ENCODE results near the gene HOXA1. TPM values are rescaled to one million over a fixed set of nuclear protein-coding genes. Genes with fewer than 3 reads are reported as not detected.
A peak's percentile ranks its signal among the peaks of the same experiment; 100 is the strongest.

The HOXA1 gene
- polyA plus RNA-seq, 2 of the 4 experiments (the other 2 are of a cell fraction), result 2.8 to 5.0 TPM

GRCh38 chr7:27064159-27064558, 31.6 kb downstream of the HOXA1 start:
- Histone ChIP-seq H3K4me2 (no peak overlapping the region), H3K27ac (no peak overlapping the region), H3K4me1 (no peaks in the 10 kb centered on the region), H3K9me3 (no peaks in the 10 kb centered on the region), H3K4me3 (no peak overlapping the region)
- CTCF ChIA-PET, result interaction anchor here (0.6 to 1.4 kb wide), 3 partner anchors 13 to 359 kb away, joined by 3 to 4 read pairs (median 3); no protein-coding TSS in a partner anchor
- ATAC-seq (no peak), DNase-seq (ENCODE audit: low read depth in 1 of 2, low spot score in 1 of 2) (no peak), FAIRE-seq (no peak)
- WGBS (ENCODE audit: missing lambda C conversion rate), result 46% methylated on average over 2 of the region's 2 CpGs
- TF ChIP-seq CTCF (IDR thresholded peaks at IDR 0.05) (no peak), GATA3 (IDR thresholded peaks at IDR 0.05; ENCODE audit: borderline replicate concordance) (no peak), CHD4 (IDR thresholded peaks at IDR 0.05; ENCODE audit: borderline replicate concordance) (no peak), PHF8 (IDR thresholded peaks at IDR 0.05; ENCODE audit: borderline replicate concordance, low read depth) (no peak), ZNF302 (CRISPR knock-in tag; IDR thresholded peaks at IDR 0.05) (no peak), KDM5A (IDR thresholded peaks at IDR 0.05) (no peak), CBX2 (IDR thresholded peaks at IDR 0.05; ENCODE audit: borderline replicate concordance, low read depth) (no peak)
- POLR2A ChIA-PET, result interaction anchor here (0.6 kb wide), 1 partner anchor 87 kb away, joined by 4 read pairs; no protein-coding TSS in a partner anchor

GRCh38 chr7:27062946-27063345, 32.9 kb downstream of the HOXA1 start:
- H3K9me3 ChIP-seq, result no peaks in the 10 kb centered on the region
- no peak overlapping the region for H3K4me2 ChIP-seq
- ChIA-PET POLR2A (no interaction called here), CTCF (interaction anchor here (0.8 to 1.4 kb wide), 2 partner anchors 21 to 209 kb away, joined by 3 read pairs; no protein-coding TSS in a partner anchor)
- FAIRE-seq, result no peak
- TF ChIP-seq MAX (IDR thresholded peaks at IDR 0.05) (no peak), KDM5A (IDR thresholded peaks at IDR 0.05) (no peak), ZSCAN20 (CRISPR knock-in tag; IDR thresholded peaks at IDR 0.05) (no peak), HES2 (IDR thresholded peaks at IDR 0.05) (no peak), GATA3 (IDR thresholded peaks at IDR 0.05; ENCODE audit: borderline replicate concordance) (no peak), JUN (IDR thresholded peaks at IDR 0.05) (no peak), E2F6 (IDR thresholded peaks at IDR 0.05; ENCODE audit: borderline replicate concordance, low read depth) (no peak), HOXA7 (CRISPR knock-in tag; IDR thresholded peaks at IDR 0.05) (no peak), EP300 (IDR thresholded peaks at IDR 0.05) (no peak), NPAS2 (CRISPR knock-in tag; IDR thresholded peaks at IDR 0.05; ENCODE audit: borderline replicate concordance) (no peak), CHD4 (IDR thresholded peaks at IDR 0.05; ENCODE audit: borderline replicate concordance) (no peak), FOSB (CRISPR knock-in tag; IDR thresholded peaks at IDR 0.05) (no peak), EHMT2 (IDR thresholded peaks at IDR 0.05; ENCODE audit: low read depth) (no peak)
- DNase-seq (ENCODE audit: low read depth in 1 of 2, low spot score in 1 of 2), result no peak
- no peaks in the 10 kb centered on the region for H3K4me1 ChIP-seq
- ATAC-seq, result no peak
- H3K27ac ChIP-seq, result no peak overlapping the region
- 87% methylated on average over 4 of the region's 4 CpGs for WGBS (ENCODE audit: missing lambda C conversion rate)
- no peak overlapping the region for H3K4me3 ChIP-seq

GRCh38 chr7:27053153-27053552, 42.6 kb downstream of the HOXA1 start:
- CTCF ChIA-PET, result no interaction called here
- ATAC-seq (peak; percentile 39 to 82; a peak in 4 of 6 replicates), FAIRE-seq (no peak), DNase-seq (ENCODE audit: low read depth in 1 of 2, low spot score in 1 of 2) (no peak)
- Histone ChIP-seq H3K4me2 (0 out of 3 replicates have a peak overlapping the region, but pooled peaks have one; percentile 6), H3K4me1 (0 out of 3 replicates have a peak, but pooled peaks cover 5% of the 10 kb centered on the region), H3K4me3 (no peak overlapping the region), H3K27ac (peak overlapping the region in 1 of 2 experiments; percentile 25; a peak in 1 of 6 replicates), H3K9me3 (no peaks in the 10 kb centered on the region)
- TF ChIP-seq BHLHE40 (IDR thresholded peaks at IDR 0.05; ENCODE audit: low read depth, low read length) (no peak), NPAS2 (CRISPR knock-in tag; IDR thresholded peaks at IDR 0.05; ENCODE audit: borderline replicate concordance) (no peak), FOXS1 (CRISPR knock-in tag; IDR thresholded peaks at IDR 0.05) (no peak), POLR2AphosphoS2 (conservative IDR thresholded peaks at IDR 0.05; ENCODE audit: low read length) (no peak), CHD4 (IDR thresholded peaks at IDR 0.05; ENCODE audit: borderline replicate concordance) (no peak), ZFP36 (IDR thresholded peaks at IDR 0.05; ENCODE audit: borderline replicate concordance, partially characterized antibody) (no peak), JUN (IDR thresholded peaks at IDR 0.05) (no peak), MAFK (IDR thresholded peaks at IDR 0.05; ENCODE audit: partially characterized antibody) (no peak), SMC3 (IDR thresholded peaks at IDR 0.05) (no peak), CTCF (IDR thresholded peaks at IDR 0.05) (no peak), BCL3 (IDR thresholded peaks at IDR 0.05) (no peak), NR3C1 (IDR thresholded peaks at IDR 0.05) (no peak), RARB (CRISPR knock-in tag; IDR thresholded peaks at IDR 0.05) (no peak)
- 52% methylated on average over 3 of the region's 3 CpGs for WGBS (ENCODE audit: missing lambda C conversion rate)
- POLR2A ChIA-PET, result interaction anchor here (0.6 kb wide), 1 partner anchor 190 kb away, joined by 3 read pairs; no protein-coding TSS in a partner anchor
